ENCODE data around the gene ACAN. TPM values are rescaled to one million over a fixed set of nuclear protein-coding genes. Genes with fewer than 3 reads are reported as not detected.

The ACAN gene
- total RNA-seq, 2 experiments from 2014 or later, result not detected

DNA sequence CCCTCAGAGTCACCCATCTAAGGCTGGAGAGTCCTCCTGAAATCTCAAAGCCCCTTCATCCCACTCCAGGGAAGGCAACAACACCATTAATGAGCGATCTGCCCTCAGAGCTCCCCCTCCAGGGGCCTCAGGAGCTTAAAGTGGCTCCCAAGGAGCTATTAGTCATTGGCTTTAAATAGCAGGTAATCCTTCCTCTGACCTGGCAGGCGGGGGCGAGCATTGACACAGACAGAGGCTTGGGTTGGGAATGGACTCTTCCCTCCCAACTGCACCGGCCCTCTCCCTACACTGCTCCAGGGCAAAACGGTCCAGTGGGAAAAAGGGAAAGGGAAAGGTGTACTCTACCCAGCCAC lies 108.5 kb downstream of the ACAN start:
- TF ChIP-seq, protein P1, sequence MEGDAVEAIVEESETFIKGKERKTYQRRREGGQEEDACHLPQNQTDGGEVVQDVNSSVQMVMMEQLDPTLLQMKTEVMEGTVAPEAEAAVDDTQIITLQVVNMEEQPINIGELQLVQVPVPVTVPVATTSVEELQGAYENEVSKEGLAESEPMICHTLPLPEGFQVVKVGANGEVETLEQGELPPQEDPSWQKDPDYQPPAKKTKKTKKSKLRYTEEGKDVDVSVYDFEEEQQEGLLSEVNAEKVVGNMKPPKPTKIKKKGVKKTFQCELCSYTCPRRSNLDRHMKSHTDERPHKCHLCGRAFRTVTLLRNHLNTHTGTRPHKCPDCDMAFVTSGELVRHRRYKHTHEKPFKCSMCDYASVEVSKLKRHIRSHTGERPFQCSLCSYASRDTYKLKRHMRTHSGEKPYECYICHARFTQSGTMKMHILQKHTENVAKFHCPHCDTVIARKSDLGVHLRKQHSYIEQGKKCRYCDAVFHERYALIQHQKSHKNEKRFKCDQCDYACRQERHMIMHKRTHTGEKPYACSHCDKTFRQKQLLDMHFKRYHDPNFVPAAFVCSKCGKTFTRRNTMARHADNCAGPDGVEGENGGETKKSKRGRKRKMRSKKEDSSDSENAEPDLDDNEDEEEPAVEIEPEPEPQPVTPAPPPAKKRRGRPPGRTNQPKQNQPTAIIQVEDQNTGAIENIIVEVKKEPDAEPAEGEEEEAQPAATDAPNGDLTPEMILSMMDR (IDR thresholded peaks at IDR 0.05), result no peak
- Mint-ChIP-seq H3K27ac (no peak overlapping the region), H3K4me3 (peak overlapping the region; percentile 96), H3K36me3 (ENCODE audit: low read depth) (no peaks in the 10 kb centered on the region), H3K9me3 (no peaks in the 10 kb centered on the region), H3K27me3 (no peaks in the 10 kb centered on the region), H3K4me1 (ENCODE audit: low read depth) (peaks cover 15% of the 10 kb centered on the region)
- ATAC-seq (no peak), DNase-seq (no peak)
- POLR2A ChIA-PET, result interaction anchor here (1.8 kb wide), 1 partner anchor 21 kb away, joined by 5 read pairs; no protein-coding TSS in a partner anchor
- CTCF ChIA-PET, result interaction anchor here (0.6 to 1.4 kb wide), 3 partner anchors 9 to 44 kb away, joined by 3 read pairs; partner anchors contain the start of gene HAPLN3
- intact Hi-C loops (cut with micrococcal nuclease), result no loop called here

DNA sequence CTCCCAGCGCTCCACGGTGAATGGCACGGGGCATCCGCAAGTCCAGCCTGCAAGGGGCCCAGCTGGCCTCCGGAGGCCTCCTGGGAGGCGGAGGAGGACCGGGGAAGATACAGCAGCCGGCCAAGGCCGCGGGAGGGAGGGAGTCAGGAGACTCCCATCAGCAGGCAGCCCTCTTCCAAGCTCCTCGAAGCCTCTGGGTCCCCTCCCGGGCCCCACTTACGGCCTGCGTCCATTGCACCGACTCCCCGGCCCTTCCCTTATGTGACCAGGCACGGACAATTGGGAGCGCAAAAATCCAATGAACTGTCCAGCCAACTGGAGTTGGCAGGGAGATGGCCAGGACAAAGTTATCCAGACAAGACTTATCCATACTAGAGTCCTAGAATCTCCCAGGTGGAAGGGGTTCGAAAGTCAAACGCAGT lies 109.3 kb downstream of the ACAN start:
- Mint-ChIP-seq H3K4me3 (peak overlapping the region; percentile 96), H3K36me3 (ENCODE audit: low read depth) (no peaks in the 10 kb centered on the region), H3K27ac (no peak overlapping the region), H3K9me3 (no peaks in the 10 kb centered on the region), H3K4me1 (ENCODE audit: low read depth) (peaks cover 15% of the 10 kb centered on the region), H3K27me3 (peaks cover under 1% of the 10 kb centered on the region)
- intact Hi-C loops (cut with micrococcal nuclease), result no loop called here
- TF ChIP-seq, protein P1 (IDR thresholded peaks at IDR 0.05), result no peak
- ChIA-PET POLR2A (interaction anchor here (1.0 to 1.8 kb wide), 2 partner anchors 9 to 21 kb away, joined by 5 to 6 read pairs; no protein-coding TSS in a partner anchor), CTCF (interaction anchor here (1.4 kb wide), 1 partner anchor 10 kb away, joined by 3 read pairs; no protein-coding TSS in a partner anchor)
- ATAC-seq (no peak), DNase-seq (no peak)

DNA sequence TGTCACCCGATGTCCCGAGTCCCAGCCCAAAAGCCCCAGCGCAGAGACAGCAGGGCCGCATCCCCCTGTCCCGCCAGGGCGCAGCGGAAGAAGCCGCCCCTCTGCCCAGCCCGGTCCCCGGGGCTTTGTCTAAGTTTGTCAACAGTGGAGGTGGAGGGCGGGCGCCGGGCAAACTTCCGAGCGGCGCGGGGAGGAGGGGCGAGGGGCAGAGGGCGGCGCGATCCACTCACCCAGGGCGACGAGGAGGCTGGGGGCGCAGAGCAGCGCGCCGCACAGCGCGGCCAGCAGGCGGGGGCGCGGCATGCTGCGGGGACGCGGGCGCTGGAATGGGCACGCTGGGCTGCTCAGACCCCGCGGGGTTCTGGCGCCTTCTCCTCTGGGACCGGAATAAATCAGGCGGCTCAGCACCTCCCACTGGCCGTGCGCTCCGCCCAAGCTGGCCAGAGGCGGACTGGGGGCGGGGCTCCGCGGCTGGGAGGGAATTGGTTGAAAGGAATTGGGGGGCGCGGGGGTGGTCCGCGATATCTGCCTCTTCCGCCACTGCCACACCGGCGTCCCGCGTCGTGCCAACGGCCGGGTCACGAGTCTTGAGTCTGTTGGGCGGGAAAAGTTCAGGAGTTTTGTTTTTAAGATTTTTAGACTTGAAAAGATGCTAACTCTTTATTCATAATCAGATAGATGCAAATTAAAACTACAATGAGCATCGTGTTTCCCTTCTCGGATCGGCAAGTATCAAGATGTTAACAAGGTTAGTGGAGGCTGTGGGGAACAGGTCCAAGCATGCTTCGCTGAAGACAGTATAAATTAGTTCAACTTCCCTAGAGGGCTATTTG lies 110.0 kb downstream of the ACAN start, which contains the start of gene MFGE8:
MFGE8 (minus strand) TSS at position 363 of the 833 bp plus-strand sequence; CDS start at position 303, 60 bp downstream.
- H3K27ac Mint-ChIP-seq, result peak within 1 kb of the TSS; percentile 95
- H3K4me1 Mint-ChIP-seq (ENCODE audit: low read depth), result peaks cover 18% of the 10 kb centered on the region
- DNase-seq (peak; percentile 87), ATAC-seq (peak; percentile 90)
- CTCF ChIA-PET, result interaction anchor here (1.4 to 3.5 kb wide), 2 partner anchors 8 to 10 kb away, joined by 3 to 33 read pairs; no protein-coding TSS in a partner anchor
- H3K4me3 Mint-ChIP-seq, result peak within 1 kb of the TSS; percentile 96
- no peaks in the 10 kb centered on the region for H3K36me3 Mint-ChIP-seq (ENCODE audit: low read depth)
- peaks cover 2% of the 10 kb centered on the region for H3K27me3 Mint-ChIP-seq
- intact Hi-C loops (cut with micrococcal nuclease), result no loop called here
- POLR2A ChIA-PET, result interaction anchor here (1.0 to 1.8 kb wide), 3 partner anchors 10 to 22 kb away, joined by 5 to 6 read pairs (median 5); no protein-coding TSS in a partner anchor
- H3K9me3 Mint-ChIP-seq, result no peaks in the 10 kb centered on the region
- TF ChIP-seq, protein P1 (IDR thresholded peaks at IDR 0.05), result no peak

DNA sequence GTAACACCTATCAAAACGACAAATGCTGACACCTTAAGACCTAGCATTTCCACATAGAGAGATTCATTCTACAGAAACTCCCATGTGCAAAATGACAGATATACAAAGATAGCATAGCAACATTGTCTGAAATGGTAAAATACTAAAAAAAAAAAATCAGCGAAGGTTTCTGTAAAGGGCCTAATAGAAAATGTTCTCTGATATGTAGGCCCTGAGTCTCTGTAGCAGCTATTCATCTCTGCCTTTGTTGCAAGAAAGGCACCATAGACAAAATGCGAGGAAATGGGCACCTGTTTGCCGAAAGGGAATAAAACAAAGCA lies 110.6 kb downstream of the ACAN start:
- TF ChIP-seq, protein P1 (IDR thresholded peaks at IDR 0.05), result no peak
- H3K4me3 Mint-ChIP-seq, result peak overlapping the region; percentile 96
- H3K4me1 Mint-ChIP-seq (ENCODE audit: low read depth), result peaks cover 21% of the 10 kb centered on the region
- no peaks in the 10 kb centered on the region for H3K36me3 Mint-ChIP-seq (ENCODE audit: low read depth)
- no peak for ATAC-seq
- no peak for DNase-seq
- peak overlapping the region; percentile 95 for H3K27ac Mint-ChIP-seq
- ChIA-PET CTCF (interaction anchor here (3.5 kb wide), 1 partner anchor 9 kb away, joined by 33 read pairs; no protein-coding TSS in a partner anchor), POLR2A (interaction anchor here (1.2 kb wide), 1 partner anchor 11 kb away, joined by 5 read pairs; no protein-coding TSS in a partner anchor)
- intact Hi-C loops (cut with micrococcal nuclease), result no loop called here
- no peaks in the 10 kb centered on the region for H3K9me3 Mint-ChIP-seq
- H3K27me3 Mint-ChIP-seq, result peaks cover 2% of the 10 kb centered on the region

DNA sequence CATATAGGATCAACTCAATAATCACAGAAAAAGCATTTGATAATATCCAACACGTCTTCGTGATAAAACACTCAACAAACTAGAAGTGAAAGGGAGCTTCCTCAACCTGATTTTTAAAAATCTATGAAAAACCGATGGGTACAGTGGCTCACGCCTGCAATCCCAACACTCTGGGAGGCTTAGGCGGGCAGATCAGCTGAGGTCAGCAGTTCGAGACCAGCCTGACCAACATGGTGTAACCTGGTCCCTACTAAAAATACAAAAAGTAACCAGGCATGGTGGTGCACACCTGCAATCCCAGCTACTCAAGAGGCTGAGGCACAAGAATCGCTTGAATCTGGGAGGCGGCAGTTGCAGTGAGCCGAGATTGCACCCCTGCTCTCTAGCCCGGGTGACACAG lies 112.1 kb downstream of the ACAN start:
- TF ChIP-seq, protein P1 (IDR thresholded peaks at IDR 0.05), result no peak
- CTCF ChIA-PET, result interaction anchor here (3.5 kb wide), 1 partner anchor 10 kb away, joined by 33 read pairs; no protein-coding TSS in a partner anchor
- H3K4me3 Mint-ChIP-seq, result no peak overlapping the region
- intact Hi-C loops (cut with micrococcal nuclease), result no loop called here
- H3K9me3 Mint-ChIP-seq, result no peaks in the 10 kb centered on the region
- POLR2A ChIA-PET, result interaction anchor here (0.5 to 0.6 kb wide), 2 partner anchors 118 to 393 kb away, joined by 3 to 4 read pairs; no protein-coding TSS in a partner anchor
- H3K4me1 Mint-ChIP-seq (ENCODE audit: low read depth), result peaks cover 30% of the 10 kb centered on the region
- no peak overlapping the region for H3K27ac Mint-ChIP-seq
- no peaks in the 10 kb centered on the region for H3K36me3 Mint-ChIP-seq (ENCODE audit: low read depth)
- DNase-seq, result no peak
- H3K27me3 Mint-ChIP-seq, result peaks cover 7% of the 10 kb centered on the region
- no peak for ATAC-seq

Data from activated CD8-positive, alpha-beta T cell treated with anti-CD3 and anti-CD28 coated beads for 36 hours (primary cell).